Stimulated activated effector memory CD8-positive, alpha-beta T cell treated with anti-CD3 and anti-CD28 coated beads, Interleukin-12 subunit alpha, Interleukin-12 subunit beta, amount 100 ng/mL, for 72 hours (primary cell): ENCODE results near the gene ITPR3.
A peak's percentile ranks its signal among the peaks of the same experiment; 100 is the strongest.

Source experiments
- ATAC-seq: fragments of 150-1000 bp; cut with Tn5 transposase; 2 replicates; pipeline ENCODE4 v1.10.0; 2021
- DNase-seq, 2 donors: peaks; one replicate each; pipeline ENCODE4 v3.0.0; 2021 to 2022; ENCODE audit warnings: low spot score in 2 of 2
- H3K27ac Mint-ChIP-seq: one replicate; pipeline ENCODE4 v1.8.0; 2022; ENCODE audit warnings: mild to moderate bottlenecking, mixed read lengths
- H3K36me3 Mint-ChIP-seq: one replicate; pipeline ENCODE4 v1.8.0; 2022; ENCODE audit warnings: mild to moderate bottlenecking, mixed read lengths
- H3K4me1 Mint-ChIP-seq: one replicate; pipeline ENCODE4 v1.8.0; 2022; ENCODE audit warnings: mixed read lengths
- H3K4me3 Mint-ChIP-seq: one replicate; pipeline ENCODE4 v1.8.0; 2022; ENCODE audit warnings: mild to moderate bottlenecking, mixed read lengths
- H3K9me3 Mint-ChIP-seq: one replicate; pipeline ENCODE4 v1.8.0; 2022; ENCODE audit warnings: mixed read lengths

Gene ITPR3

GRCh38 chr6:33633462-33634158, 12.5 kb downstream of the ITPR3 start:
- H3K36me3 Mint-ChIP-seq = peaks cover 70% of the 10 kb centered on the region
- peak overlapping the region; percentile 80 for H3K27ac Mint-ChIP-seq
- peak; percentile 79 for ATAC-seq
- H3K4me1 Mint-ChIP-seq = peaks cover 82% of the 10 kb centered on the region
- H3K9me3 Mint-ChIP-seq = no peaks in the 10 kb centered on the region
- peak overlapping the region; percentile 87 for H3K4me3 Mint-ChIP-seq
- DNase-seq = peak; percentile 44 to 76

- Mint-ChIP-seq H3K27ac (peak overlapping the region; percentile 69), H3K9me3 (no peaks in the 10 kb centered on the region), H3K4me1 (peaks cover 84% of the 10 kb centered on the region), H3K4me3 (peak overlapping the region; percentile 87), H3K36me3 (peaks cover 67% of the 10 kb centered on the region)
- no peak for DNase-seq
- no peak for ATAC-seq
Observed at GRCh38 chr6:33634161-33634727, 13.1 kb downstream of the ITPR3 start.

- peak overlapping the region; percentile 87 for H3K4me3 Mint-ChIP-seq
- no peaks in the 10 kb centered on the region for H3K9me3 Mint-ChIP-seq
- H3K36me3 Mint-ChIP-seq = peaks cover 69% of the 10 kb centered on the region
- peaks cover 91% of the 10 kb centered on the region for H3K4me1 Mint-ChIP-seq
- ATAC-seq = no peak
- no peak for DNase-seq
- H3K27ac Mint-ChIP-seq = peak overlapping the region; percentile 0
Observed at GRCh38 chr6:33634946-33635345, 13.8 kb downstream of the ITPR3 start.

GRCh38 chr6:33636655-33637054, 15.5 kb downstream of the ITPR3 start:
- Mint-ChIP-seq H3K9me3 (no peaks in the 10 kb centered on the region), H3K4me3 (no peak overlapping the region), H3K27ac (peak overlapping the region; percentile 67), H3K36me3 (peaks cover 62% of the 10 kb centered on the region), H3K4me1 (peaks cover 80% of the 10 kb centered on the region)
- ATAC-seq = no peak
- DNase-seq = no peak

- ATAC-seq (no peak), DNase-seq (no peak)
- Mint-ChIP-seq H3K36me3 (peaks cover 65% of the 10 kb centered on the region), H3K27ac (peak overlapping the region; percentile 67), H3K4me1 (peaks cover 80% of the 10 kb centered on the region), H3K4me3 (no peak overlapping the region), H3K9me3 (no peaks in the 10 kb centered on the region)
Observed at GRCh38 chr6:33638556-33638955, 17.4 kb downstream of the ITPR3 start.

- peaks cover 78% of the 10 kb centered on the region for H3K4me1 Mint-ChIP-seq
- no peak overlapping the region for H3K4me3 Mint-ChIP-seq
- ATAC-seq = no peak
- DNase-seq = no peak
- peaks cover 66% of the 10 kb centered on the region for H3K36me3 Mint-ChIP-seq
- H3K27ac Mint-ChIP-seq = peak overlapping the region; percentile 67
- no peaks in the 10 kb centered on the region for H3K9me3 Mint-ChIP-seq
Observed at GRCh38 chr6:33639559-33639958, 18.4 kb downstream of the ITPR3 start.

- Mint-ChIP-seq H3K4me1 (peaks cover 72% of the 10 kb centered on the region), H3K27ac (peak overlapping the region; percentile 88), H3K9me3 (no peaks in the 10 kb centered on the region), H3K4me3 (no peak overlapping the region), H3K36me3 (peaks cover 58% of the 10 kb centered on the region)
- DNase-seq (no peak), ATAC-seq (no peak)
Observed at GRCh38 chr6:33640361-33640760, 19.2 kb downstream of the ITPR3 start.

- H3K4me1 Mint-ChIP-seq = peaks cover 74% of the 10 kb centered on the region
- ATAC-seq = no peak
- H3K27ac Mint-ChIP-seq = peak overlapping the region; percentile 88
Observed at GRCh38 chr6:33641144-33641543, 20.0 kb downstream of the ITPR3 start.

GRCh38 chr6:33641602-33642001, 20.5 kb downstream of the ITPR3 start:
- Mint-ChIP-seq H3K9me3 (no peaks in the 10 kb centered on the region), H3K27ac (peak overlapping the region; percentile 88), H3K4me1 (peaks cover 74% of the 10 kb centered on the region), H3K36me3 (peaks cover 60% of the 10 kb centered on the region), H3K4me3 (no peak overlapping the region)
- ATAC-seq = no peak
- no peak for DNase-seq

More at GRCh38 chr6:33641144-33641543, 20.0 kb downstream of the ITPR3 start:
- Mint-ChIP-seq H3K4me3 (no peak overlapping the region), H3K9me3 (no peaks in the 10 kb centered on the region), H3K36me3 (peaks cover 60% of the 10 kb centered on the region)
- DNase-seq = no peak

GRCh38 chr6:33642897-33643296, 21.8 kb downstream of the ITPR3 start:
- H3K27ac Mint-ChIP-seq = peak overlapping the region; percentile 88
- peaks cover 64% of the 10 kb centered on the region for H3K36me3 Mint-ChIP-seq
- no peak for ATAC-seq
- peaks cover 69% of the 10 kb centered on the region for H3K4me1 Mint-ChIP-seq
- DNase-seq = no peak
- H3K4me3 Mint-ChIP-seq = no peak overlapping the region
- no peaks in the 10 kb centered on the region for H3K9me3 Mint-ChIP-seq

- DNase-seq (no peak), ATAC-seq (no peak)
- Mint-ChIP-seq H3K36me3 (peaks cover 93% of the 10 kb centered on the region), H3K4me3 (no peak overlapping the region), H3K4me1 (peaks cover 37% of the 10 kb centered on the region), H3K9me3 (no peaks in the 10 kb centered on the region), H3K27ac (no peak overlapping the region)
Observed at GRCh38 chr6:33651403-33651802, 30.3 kb downstream of the ITPR3 start.

GRCh38 chr6:33652002-33652401, 30.9 kb downstream of the ITPR3 start:
- H3K9me3 Mint-ChIP-seq = no peaks in the 10 kb centered on the region
- H3K36me3 Mint-ChIP-seq = peaks cover 92% of the 10 kb centered on the region
- peaks cover 35% of the 10 kb centered on the region for H3K4me1 Mint-ChIP-seq
- H3K4me3 Mint-ChIP-seq = no peak overlapping the region
- ATAC-seq (no peak), DNase-seq (no peak)
- peak overlapping the region; percentile 20 for H3K27ac Mint-ChIP-seq

GRCh38 chr6:33654831-33655554, 33.9 kb downstream of the ITPR3 start:
- H3K36me3 Mint-ChIP-seq = peaks cover 90% of the 10 kb centered on the region
- no peak for ATAC-seq
- no peak for DNase-seq
- H3K27ac Mint-ChIP-seq = no peak overlapping the region
- H3K4me3 Mint-ChIP-seq = no peak overlapping the region
- H3K9me3 Mint-ChIP-seq = no peaks in the 10 kb centered on the region
- peaks cover 17% of the 10 kb centered on the region for H3K4me1 Mint-ChIP-seq

GRCh38 chr6:33656844-33657243, 35.7 kb downstream of the ITPR3 start:
- peaks cover 93% of the 10 kb centered on the region for H3K36me3 Mint-ChIP-seq
- H3K4me1 Mint-ChIP-seq = peaks cover 8% of the 10 kb centered on the region
- H3K27ac Mint-ChIP-seq = peak overlapping the region; percentile 14

GRCh38 chr6:33658982-33659689, 38.0 kb downstream of the ITPR3 start:
- no peak overlapping the region for H3K4me3 Mint-ChIP-seq
- ATAC-seq = no peak
- no peaks in the 10 kb centered on the region for H3K4me1 Mint-ChIP-seq
- peaks cover 89% of the 10 kb centered on the region for H3K36me3 Mint-ChIP-seq
- no peak for DNase-seq
- no peaks in the 10 kb centered on the region for H3K9me3 Mint-ChIP-seq
- H3K27ac Mint-ChIP-seq = peak overlapping the region; percentile 58

More at GRCh38 chr6:33656844-33657243, 35.7 kb downstream of the ITPR3 start:
- no peak overlapping the region for H3K4me3 Mint-ChIP-seq
- H3K9me3 Mint-ChIP-seq = no peaks in the 10 kb centered on the region
- DNase-seq = no peak
- ATAC-seq = no peak
